Lower leg skin (tissue), 3 donors: Measurements from ENCODE around the gene FCGR2B.

Source experiments
- POLR2A ChIP-seq, 2 donors: fragments of 450-650 bp; IDR thresholded peaks; one replicate each; pipeline ENCODE4 v1.6.1; 2016 to 2017; ENCODE audit warnings: antibody characterized with exemption in 2 of 2, mild to moderate bottlenecking in 1 of 2, moderate library complexity in 1 of 2
- TF ChIP-seq, protein P1 (sequence below), 3 donors: fragments of 450-650 bp; IDR thresholded peaks; one replicate each; pipeline ENCODE4 v1.5.1; 2016; ENCODE audit warnings: antibody characterized with exemption in 3 of 3, mild to moderate bottlenecking in 3 of 3, moderate library complexity in 2 of 3

DNA sequence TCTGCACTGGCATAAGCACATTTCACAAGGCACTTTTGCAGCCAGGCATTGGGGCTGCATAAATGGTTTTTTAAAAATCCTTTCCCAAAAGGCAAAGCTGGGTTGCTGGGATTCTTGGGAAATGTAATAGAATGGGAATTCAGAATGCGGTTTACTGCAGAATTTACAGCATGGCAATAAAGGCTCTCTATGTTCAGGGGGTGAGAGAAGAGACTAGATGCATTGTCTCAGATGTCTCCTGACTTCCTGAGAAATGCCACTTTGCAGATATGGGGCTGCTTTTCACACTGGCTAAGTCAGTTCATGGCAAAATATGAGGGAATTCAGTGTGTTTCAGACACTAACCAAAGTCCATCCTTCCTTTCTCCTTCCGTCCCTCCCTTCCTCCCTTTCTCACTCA, 13.5 kb downstream of the FCGR2B start:
- TF ChIP-seq POLR2A (IDR thresholded peaks at IDR 0.05) = no peak
- TF ChIP-seq, protein P1, sequence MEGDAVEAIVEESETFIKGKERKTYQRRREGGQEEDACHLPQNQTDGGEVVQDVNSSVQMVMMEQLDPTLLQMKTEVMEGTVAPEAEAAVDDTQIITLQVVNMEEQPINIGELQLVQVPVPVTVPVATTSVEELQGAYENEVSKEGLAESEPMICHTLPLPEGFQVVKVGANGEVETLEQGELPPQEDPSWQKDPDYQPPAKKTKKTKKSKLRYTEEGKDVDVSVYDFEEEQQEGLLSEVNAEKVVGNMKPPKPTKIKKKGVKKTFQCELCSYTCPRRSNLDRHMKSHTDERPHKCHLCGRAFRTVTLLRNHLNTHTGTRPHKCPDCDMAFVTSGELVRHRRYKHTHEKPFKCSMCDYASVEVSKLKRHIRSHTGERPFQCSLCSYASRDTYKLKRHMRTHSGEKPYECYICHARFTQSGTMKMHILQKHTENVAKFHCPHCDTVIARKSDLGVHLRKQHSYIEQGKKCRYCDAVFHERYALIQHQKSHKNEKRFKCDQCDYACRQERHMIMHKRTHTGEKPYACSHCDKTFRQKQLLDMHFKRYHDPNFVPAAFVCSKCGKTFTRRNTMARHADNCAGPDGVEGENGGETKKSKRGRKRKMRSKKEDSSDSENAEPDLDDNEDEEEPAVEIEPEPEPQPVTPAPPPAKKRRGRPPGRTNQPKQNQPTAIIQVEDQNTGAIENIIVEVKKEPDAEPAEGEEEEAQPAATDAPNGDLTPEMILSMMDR (IDR thresholded peaks at IDR 0.05) = no peak
